Measurements from ENCODE around the gene SLC47A2. TPM values are rescaled to one million over a fixed set of nuclear protein-coding genes. Genes with fewer than 3 reads are reported as not detected.

The SLC47A2 gene
- polyA plus RNA-seq, 1 donor from 2014 or later: not detected

DNA sequence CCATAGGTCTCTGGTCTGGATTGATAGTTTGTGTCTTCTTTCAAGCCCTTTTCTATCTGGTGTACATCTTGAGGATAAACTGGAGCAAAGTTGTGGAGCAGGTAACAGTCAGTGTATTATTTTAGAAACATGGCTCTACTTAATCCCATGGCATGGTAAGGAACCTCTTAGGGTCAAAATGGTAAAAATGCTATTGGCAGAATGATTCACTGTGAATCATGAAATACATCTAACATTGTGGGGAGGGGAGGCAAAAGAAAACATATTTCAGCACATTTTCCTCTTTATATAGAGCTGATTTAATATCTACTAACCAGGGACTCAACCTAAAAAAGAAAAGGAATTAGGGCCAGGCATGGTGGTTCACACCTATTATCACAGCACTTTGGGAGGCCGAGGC lies 85.7 kb downstream of the SLC47A2 start:
- Histone ChIP-seq H4K20me1 (ENCODE audit: insufficient read depth) (no peaks in the 10 kb centered on the region), H3K27me3 (ENCODE audit: insufficient read depth, low read depth, low read length) (no peaks in the 10 kb centered on the region), H3K4me2 (ENCODE audit: low read length) (no peak overlapping the region), H3K4me3 (ENCODE audit: low read length) (no peak overlapping the region), H2AFZ (ENCODE audit: low read depth, low read length) (no peak overlapping the region), H3K36me3 (ENCODE audit: insufficient read depth, low read length) (no peaks in the 10 kb centered on the region), H3K27ac (ENCODE audit: low read length) (no peak overlapping the region), H3K9me2 (ENCODE audit: insufficient read depth, low read length) (no peaks in the 10 kb centered on the region), H3F3A (ENCODE audit: insufficient read depth, low read length, poor library complexity, severe bottlenecking) (no peaks in the 10 kb centered on the region), H3K9ac (ENCODE audit: low read length) (no peak overlapping the region), H3K9me3 (ENCODE audit: low read length) (peaks cover 3% of the 10 kb centered on the region), H3K79me2 (replicated peaks; ENCODE audit: insufficient read depth, low read length) (no peaks in the 10 kb centered on the region)
- no peak for TF ChIP-seq SMC3 (conservative IDR thresholded peaks at IDR 0.05; ENCODE audit: poor library complexity)
- TF ChIP-seq EP300 (conservative IDR thresholded peaks at IDR 0.05; ENCODE audit: poor library complexity, severe bottlenecking): no peak
- no peak for TF ChIP-seq EZH2 (IDR thresholded peaks at IDR 0.05; ENCODE audit: borderline replicate concordance, insufficient read depth, low read length, poor library complexity, severe bottlenecking)
- TF ChIP-seq, protein P1, sequence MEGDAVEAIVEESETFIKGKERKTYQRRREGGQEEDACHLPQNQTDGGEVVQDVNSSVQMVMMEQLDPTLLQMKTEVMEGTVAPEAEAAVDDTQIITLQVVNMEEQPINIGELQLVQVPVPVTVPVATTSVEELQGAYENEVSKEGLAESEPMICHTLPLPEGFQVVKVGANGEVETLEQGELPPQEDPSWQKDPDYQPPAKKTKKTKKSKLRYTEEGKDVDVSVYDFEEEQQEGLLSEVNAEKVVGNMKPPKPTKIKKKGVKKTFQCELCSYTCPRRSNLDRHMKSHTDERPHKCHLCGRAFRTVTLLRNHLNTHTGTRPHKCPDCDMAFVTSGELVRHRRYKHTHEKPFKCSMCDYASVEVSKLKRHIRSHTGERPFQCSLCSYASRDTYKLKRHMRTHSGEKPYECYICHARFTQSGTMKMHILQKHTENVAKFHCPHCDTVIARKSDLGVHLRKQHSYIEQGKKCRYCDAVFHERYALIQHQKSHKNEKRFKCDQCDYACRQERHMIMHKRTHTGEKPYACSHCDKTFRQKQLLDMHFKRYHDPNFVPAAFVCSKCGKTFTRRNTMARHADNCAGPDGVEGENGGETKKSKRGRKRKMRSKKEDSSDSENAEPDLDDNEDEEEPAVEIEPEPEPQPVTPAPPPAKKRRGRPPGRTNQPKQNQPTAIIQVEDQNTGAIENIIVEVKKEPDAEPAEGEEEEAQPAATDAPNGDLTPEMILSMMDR (IDR thresholded peaks at IDR 0.05; ENCODE audit: poor library complexity, severe bottlenecking): no peak
- no peak for TF ChIP-seq TAF1 (IDR thresholded peaks at IDR 0.05; ENCODE audit: low read depth)
- TF ChIP-seq RAD21 (conservative IDR thresholded peaks at IDR 0.05): no peak

DNA sequence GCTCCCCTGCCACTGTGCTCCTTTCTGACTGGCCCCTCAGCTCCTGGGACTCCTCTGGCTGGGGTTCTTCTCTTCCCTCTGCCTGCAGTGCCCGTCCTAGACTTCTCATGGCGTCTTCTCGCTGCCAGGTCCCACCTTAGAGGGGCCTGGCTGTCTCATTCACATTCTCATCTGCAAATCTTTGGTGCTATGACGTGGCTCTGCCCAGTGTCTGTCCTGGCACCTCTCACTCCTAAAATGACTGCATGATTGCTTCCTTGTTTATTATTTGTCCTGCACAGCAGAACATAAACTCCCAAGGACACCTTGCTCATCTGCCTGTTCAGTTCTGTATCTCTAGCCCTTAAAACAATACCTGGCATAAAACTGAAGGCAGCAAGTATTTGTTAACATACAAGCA lies 86.3 kb downstream of the SLC47A2 start:
- no peaks in the 10 kb centered on the region for H3K27me3 ChIP-seq (ENCODE audit: insufficient read depth, low read depth, low read length)

More for the DNA sequence above, 86.3 kb downstream of the SLC47A2 start:
- Histone ChIP-seq H3K27ac (ENCODE audit: low read length) (no peak overlapping the region), H3K36me3 (ENCODE audit: insufficient read depth, low read length) (no peaks in the 10 kb centered on the region), H3K4me2 (ENCODE audit: low read length) (no peak overlapping the region), H3K9me3 (ENCODE audit: low read length) (peaks cover 3% of the 10 kb centered on the region), H3F3A (ENCODE audit: insufficient read depth, low read length, poor library complexity, severe bottlenecking) (no peaks in the 10 kb centered on the region), H4K20me1 (ENCODE audit: insufficient read depth) (no peaks in the 10 kb centered on the region), H3K4me3 (ENCODE audit: low read length) (no peak overlapping the region), H3K9me2 (ENCODE audit: insufficient read depth, low read length) (no peaks in the 10 kb centered on the region), H3K9ac (ENCODE audit: low read length) (no peak overlapping the region), H3K79me2 (replicated peaks; ENCODE audit: insufficient read depth, low read length) (no peaks in the 10 kb centered on the region), H2AFZ (ENCODE audit: low read depth, low read length) (no peak overlapping the region)
- TF ChIP-seq EP300 (conservative IDR thresholded peaks at IDR 0.05; ENCODE audit: poor library complexity, severe bottlenecking) (no peak), MXI1 (conservative IDR thresholded peaks at IDR 0.05; ENCODE audit: poor library complexity, severe bottlenecking) (no peak), POLR2AphosphoS5 (IDR thresholded peaks at IDR 0.05) (no peak), RAD21 (conservative IDR thresholded peaks at IDR 0.05) (no peak), SMC3 (conservative IDR thresholded peaks at IDR 0.05; ENCODE audit: poor library complexity) (no peak), EZH2 (IDR thresholded peaks at IDR 0.05; ENCODE audit: borderline replicate concordance, insufficient read depth, low read length, poor library complexity, severe bottlenecking) (no peak), TAF1 (IDR thresholded peaks at IDR 0.05; ENCODE audit: low read depth) (no peak)
- TF ChIP-seq, protein P2, sequence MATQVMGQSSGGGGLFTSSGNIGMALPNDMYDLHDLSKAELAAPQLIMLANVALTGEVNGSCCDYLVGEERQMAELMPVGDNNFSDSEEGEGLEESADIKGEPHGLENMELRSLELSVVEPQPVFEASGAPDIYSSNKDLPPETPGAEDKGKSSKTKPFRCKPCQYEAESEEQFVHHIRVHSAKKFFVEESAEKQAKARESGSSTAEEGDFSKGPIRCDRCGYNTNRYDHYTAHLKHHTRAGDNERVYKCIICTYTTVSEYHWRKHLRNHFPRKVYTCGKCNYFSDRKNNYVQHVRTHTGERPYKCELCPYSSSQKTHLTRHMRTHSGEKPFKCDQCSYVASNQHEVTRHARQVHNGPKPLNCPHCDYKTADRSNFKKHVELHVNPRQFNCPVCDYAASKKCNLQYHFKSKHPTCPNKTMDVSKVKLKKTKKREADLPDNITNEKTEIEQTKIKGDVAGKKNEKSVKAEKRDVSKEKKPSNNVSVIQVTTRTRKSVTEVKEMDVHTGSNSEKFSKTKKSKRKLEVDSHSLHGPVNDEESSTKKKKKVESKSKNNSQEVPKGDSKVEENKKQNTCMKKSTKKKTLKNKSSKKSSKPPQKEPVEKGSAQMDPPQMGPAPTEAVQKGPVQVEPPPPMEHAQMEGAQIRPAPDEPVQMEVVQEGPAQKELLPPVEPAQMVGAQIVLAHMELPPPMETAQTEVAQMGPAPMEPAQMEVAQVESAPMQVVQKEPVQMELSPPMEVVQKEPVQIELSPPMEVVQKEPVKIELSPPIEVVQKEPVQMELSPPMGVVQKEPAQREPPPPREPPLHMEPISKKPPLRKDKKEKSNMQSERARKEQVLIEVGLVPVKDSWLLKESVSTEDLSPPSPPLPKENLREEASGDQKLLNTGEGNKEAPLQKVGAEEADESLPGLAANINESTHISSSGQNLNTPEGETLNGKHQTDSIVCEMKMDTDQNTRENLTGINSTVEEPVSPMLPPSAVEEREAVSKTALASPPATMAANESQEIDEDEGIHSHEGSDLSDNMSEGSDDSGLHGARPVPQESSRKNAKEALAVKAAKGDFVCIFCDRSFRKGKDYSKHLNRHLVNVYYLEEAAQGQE (IDR thresholded peaks at IDR 0.05; ENCODE audit: borderline replicate concordance): no peak
- TF ChIP-seq, protein P1 (IDR thresholded peaks at IDR 0.05; ENCODE audit: poor library complexity, severe bottlenecking): no peak
